NCI-H82 (cell line): Measurements from ENCODE around the gene LMF1.
A peak's percentile ranks its signal among the peaks of the same experiment; 100 is the strongest.

Experiments
- DNase-seq: peaks from one replicate; lab custom pipeline; 2025; lab: John Stamatoyannopoulos, UW

Gene LMF1

DNA sequence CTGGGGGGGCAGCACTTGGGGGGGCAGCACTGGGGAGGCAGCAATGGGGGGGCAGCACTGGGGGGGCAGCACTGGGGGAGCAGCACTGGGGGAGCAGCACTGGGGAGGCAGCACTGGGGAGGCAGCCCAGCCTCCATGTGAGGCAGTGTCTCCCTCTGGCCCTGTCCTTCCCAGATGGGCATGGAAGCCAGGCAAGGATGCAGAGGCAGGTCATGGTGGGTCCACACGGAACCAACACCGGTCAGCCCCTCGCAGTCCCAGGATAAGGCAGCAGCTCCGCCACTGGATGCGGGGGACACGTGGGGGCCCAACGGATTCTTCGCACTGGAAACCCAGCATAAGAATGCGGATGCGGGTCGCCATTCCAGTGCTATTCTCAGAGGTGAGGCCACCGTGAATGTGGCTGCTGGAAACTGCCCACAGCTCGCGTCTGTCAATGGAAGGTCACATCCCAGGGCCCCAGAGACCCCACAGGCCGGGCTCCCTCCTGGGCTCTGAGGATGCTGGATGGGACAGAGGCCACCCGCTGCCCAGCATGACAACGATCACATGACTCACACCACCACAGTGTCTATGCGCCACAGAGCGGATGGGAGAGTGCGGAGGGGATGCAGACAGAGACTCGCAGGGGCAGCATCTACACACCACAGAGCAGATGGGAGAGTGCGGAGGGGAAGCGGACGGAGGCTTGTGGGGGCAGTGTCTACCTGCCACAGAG is 59.0 kb downstream of the LMF1 start:
- no peak for DNase-seq

DNA sequence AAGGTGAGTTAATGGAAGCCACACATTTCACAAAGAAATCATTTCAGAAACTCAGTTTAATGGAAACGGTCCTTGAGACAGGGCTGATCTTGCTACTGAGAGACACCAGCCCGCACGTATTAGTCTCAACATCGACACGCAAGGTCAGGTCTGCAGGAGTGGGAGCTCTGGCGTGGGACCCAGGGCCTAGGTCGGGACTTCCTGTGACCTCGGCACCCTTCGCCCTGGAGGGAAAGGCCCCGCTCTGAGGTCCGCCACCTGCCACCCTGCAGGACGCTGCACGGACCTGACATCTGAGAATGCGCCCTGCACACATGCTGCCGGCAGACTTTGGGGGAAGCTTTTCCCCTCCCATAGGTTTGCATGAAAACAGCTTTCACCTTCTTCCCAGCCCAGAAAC is 59.7 kb downstream of the LMF1 start:
- DNase-seq: no peak

DNA sequence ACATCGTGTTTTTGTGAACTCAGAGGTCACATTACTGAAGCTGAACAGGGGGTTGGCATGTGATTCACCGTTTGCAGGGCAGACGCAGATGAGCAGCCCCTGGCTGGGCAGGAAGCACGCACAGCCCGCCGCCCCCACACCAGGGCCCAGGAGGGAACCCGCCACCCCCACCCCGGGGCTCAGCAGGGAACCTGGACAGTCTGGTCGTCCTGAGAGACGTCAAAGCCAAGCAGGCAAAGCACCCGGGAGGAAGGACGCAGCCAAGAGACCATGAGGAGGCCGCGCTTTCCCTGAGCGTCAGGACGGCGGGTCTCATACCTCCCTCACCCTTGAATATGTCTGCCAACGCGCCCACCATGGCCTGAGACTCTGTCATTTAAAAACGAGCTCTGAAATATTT is 60.6 kb downstream of the LMF1 start:
- no peak for DNase-seq

DNA sequence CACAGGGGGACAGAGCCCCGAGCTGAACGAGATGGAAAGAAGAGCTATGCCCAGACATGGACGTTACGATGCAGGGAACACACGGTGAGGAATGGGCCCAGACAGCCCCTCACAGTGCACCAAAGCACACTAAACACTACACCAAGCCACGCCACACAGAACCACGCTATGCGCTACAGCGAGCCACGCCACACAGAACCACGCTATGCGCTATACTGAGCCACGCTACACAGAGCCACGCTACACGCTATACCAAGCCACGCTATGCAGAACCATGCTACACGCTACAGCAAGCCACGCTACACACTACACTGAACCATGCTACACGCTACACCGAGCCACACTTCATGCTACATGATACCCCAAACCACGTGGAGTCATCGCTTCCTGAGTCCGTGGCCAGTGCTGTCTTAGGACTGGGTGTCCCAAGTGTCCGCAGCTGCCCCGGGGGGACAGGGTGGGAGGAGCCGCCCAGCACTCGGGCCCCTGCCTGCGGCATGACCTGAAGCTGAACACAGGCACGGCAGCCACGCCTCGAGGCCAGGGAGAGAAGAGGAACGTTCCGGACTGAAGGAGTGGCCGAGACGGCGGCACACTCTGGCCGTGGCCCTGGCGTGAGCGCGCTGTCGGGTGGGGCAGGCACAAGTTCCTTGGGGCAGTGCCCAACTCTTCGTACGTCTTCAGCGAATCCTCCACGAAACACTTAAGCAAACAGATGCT is 61.3 kb downstream of the LMF1 start:
- DNase-seq: no peak

DNA sequence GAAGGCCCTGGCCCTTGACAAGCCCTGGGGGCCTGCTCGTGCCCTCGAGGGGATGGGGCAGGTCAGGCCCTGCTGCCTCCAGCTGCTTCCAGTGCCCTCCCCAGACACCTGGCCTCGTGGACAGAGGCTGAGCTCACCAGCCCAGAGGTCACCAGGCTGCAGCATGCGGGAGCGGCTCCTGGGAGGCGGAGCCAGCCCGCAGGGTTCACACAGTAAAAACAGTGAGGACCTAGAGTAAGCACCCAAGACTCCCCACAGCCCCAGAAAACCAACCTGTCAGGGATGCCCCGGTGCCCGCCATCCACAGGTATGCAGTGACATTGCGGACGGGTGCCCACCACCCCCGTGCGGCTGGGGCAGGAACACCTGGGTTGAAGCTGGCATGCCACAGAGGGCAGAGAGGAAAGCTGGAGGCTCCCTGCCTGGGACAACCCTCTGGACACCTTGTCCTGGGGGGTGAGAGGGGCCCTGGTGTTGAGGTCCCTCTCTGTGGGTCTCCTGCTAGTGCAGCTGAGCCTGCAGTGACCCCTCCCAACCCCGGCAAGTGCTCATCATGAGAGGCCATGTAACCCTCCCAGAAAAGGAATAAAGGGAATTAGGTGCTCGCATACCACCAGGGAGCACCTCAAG is 62.1 kb downstream of the LMF1 start:
- DNase-seq: no peak

DNA sequence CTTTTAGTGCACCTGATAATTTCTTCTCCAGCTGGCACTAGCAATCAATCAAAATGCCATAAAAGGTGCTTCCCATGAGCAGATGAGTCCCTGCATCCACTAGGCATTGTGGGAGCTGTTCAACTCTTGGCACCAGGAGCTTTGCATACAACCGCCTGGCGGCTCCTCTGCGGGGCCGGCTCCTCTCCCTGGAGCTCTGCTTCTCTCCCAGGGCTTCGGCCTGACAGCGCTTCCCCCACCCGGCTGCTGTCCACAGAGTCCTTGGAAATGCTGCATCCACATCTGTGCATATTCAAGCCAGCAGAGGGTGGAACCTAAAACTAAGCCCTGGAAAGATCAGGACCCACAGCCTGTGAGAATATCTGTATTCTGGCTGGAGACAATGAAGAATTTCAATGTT is 62.9 kb downstream of the LMF1 start:
- no peak for DNase-seq

DNA sequence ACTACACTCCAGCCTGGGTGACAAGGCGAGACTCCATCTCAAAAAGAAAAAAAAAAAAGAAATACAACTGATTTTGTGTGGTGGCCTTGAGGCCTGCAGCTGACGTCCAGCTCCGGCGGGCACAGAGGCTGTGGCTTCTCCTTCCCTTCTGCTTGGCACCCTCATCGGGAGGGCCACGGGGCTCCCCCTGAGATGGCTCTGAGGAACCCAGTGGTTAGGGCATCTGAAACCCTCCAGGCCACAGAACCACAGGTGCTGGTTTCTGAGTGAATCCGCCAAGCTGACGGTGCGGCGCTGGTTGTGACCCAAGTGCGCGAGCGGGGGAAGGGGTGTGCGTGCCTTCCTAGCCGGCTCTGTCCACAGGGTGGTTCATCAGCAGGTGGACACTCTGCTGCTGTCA is 63.4 kb downstream of the LMF1 start:
- no peak for DNase-seq

DNA sequence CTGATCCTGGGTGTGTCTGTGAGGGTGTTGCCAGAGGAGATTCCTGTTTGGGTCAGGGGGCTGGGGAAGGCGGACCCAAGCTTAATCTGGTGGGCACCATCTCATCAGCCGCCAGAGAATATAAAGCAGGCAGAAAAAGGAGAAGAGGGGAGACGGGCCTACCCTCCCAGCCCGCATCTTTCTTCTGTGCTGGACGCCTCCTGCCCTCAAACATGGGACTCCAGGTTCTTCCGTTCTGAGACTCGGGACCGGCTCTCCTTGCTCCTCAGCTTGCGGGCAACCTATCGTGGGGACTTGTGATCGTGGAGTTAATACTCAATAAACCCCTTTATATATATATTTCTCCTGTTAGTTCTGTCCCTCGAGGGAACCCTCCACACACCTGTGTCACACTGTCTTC is 64.5 kb downstream of the LMF1 start:
- DNase-seq: no peak

DNA sequence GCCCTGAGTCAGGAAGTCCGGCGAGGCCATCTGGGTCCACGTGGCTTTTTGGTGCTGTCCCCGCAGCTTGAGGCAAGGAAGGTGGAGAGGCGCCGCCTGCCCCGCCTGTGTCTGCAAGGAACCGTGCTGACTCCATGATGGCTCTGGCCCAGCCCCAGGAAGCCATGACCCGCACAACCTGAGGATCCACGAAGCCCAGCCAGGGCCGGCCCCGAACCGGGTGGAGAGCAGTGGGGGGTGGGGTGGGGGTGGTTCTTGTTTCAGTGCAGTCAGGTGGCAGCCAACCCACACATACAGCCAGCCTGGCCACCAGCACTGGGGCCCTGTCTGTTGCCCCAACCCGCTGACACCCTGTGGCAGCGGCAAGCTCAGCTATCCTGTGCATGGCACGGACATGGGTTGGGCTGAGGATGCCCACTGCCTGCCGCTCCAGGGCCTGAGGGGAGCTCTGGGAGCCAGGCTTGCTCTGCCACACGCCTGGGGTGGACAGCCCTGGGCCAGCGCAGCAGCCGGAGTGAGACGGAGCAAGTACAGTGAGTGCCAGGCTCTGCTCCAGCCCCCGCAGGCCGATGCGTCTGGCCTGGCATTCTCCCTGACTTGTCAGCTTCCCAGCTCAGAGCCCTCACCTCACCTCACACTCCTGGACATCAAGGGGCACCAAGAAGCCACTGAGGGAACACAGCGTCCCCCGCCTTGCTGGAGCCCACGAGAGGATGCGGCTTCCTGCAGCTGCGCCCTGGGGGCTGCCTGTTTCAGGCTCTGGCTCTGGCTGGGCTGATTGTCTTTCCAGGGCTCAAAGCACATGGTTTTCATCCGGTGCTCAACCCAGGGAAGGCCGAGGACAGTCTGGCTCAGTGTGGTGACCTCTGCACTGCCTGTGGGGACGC is 68.8 kb downstream of the LMF1 start:
- DNase-seq: no peak

DNA sequence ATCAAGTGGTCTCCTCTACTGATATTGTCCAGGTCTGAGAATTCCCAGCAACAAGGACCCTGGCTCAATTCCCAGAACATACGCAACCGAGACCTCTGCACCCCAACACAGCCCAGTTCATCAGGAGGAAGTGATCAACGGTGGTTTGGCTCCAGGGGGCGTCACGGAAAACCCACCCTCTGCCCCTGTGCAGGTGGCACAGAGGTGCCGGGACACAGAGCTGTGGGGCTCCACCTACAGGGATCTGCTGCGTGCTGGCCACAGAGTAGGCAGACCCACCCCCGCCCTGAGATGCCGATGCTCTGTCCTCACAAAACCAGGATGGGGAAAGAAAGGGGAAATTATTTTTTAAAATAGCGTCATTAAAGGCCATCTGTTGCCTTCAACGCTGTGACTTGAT is 69.6 kb downstream of the LMF1 start:
- DNase-seq: no peak

DNA sequence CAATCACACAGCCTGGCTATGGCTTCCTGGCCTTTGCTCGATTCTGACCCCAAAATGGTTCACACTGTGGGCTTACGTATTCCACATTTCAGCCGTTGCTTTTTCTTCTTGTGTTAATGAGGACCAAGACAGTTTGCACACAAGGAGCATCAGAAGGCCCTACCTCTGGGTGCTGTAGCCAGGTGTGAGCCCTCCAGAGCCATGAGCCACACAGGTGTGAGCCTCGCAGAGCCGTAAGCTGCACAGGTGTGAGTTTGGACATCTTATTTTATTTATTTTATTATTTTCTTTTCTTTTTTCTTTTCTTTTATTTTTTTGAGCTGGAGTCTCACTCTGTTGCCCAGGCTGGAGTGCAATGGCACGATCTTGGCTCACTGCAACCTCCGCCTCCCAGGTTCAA is 70.6 kb downstream of the LMF1 start:
- DNase-seq: no peak

DNA sequence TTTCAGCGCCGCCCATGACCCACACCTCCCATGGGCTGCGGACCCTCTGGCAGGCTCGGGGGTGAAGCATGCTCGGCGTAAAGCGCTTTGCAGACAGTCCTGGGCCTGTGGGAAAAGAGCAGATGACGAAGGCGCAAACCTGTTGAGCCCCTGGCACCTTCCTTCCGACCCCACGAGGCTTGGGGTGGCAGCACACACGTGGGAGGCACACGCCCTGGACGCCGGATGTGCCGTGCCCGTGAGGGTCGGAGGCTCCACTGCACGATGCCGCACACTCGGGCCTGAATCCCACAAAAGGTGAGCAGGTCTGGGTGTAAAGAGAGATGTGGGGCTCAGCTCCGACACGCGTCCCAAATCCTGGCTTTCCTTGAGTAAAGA is 71.1 kb downstream of the LMF1 start:
- no peak for DNase-seq

DNA sequence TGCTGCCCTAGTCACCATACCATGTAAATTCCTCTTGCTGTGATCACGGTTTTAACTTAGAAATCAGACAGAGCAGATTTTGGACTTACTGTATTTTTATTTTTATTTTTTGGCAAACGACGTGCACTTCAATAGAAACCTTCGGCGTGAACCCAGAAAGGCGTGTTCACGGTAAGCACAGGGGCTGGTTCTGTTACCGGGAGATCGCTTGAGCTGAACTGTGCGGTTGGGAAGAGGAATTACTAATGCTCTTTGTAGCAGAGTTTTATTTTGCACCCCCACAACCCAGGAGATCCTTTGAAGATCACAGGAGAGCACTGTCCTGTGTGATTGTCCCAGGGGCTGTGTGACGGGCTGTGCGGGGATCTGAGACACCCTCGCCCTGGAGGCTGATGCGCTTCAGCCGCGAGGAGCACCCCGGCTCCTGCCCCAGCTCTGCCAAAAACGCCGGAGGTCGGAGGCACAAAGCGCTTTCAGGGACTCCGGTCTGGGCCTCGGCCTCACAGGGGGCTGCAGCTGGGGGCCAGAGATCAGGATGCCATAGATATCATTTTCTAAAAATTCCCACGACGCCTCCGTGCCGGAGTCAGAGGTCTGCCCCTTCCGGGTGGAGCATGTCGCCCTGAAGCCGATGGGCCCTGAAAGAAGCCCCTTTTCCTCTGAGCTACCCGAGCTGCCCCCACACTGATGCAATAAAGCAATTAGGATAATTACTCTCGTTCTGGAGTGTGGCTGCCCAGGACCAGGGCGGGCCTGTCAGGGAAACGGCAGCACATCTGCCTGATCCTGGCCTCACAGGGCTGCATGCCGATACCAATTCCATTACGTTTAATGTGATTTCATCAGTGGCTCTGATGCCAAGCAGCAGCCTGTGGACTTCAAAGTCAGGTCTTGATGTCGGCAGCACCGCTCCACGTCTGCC is 71.8 kb downstream of the LMF1 start:
- peak; percentile 44 for DNase-seq

DNA sequence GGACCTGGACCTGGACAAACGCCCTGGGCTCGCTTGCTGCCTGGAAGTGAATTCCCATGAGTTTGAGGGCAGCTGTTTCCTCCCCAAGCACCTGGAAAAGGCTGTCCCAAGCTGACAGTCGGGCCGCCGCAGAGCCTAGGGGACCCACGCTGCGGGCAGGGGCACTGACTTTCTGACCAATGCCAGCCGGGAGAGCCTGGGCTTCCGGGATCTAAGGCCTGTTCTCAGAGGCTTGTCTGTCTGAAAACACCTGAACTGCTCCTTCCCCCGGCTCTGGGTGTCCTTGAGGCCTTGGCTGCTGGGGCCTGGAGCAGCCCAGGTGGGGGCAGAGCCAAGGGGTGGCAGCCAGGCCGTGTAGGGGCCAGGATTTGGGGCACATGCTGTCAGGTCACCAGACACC is 72.6 kb downstream of the LMF1 start:
- no peak for DNase-seq

DNA sequence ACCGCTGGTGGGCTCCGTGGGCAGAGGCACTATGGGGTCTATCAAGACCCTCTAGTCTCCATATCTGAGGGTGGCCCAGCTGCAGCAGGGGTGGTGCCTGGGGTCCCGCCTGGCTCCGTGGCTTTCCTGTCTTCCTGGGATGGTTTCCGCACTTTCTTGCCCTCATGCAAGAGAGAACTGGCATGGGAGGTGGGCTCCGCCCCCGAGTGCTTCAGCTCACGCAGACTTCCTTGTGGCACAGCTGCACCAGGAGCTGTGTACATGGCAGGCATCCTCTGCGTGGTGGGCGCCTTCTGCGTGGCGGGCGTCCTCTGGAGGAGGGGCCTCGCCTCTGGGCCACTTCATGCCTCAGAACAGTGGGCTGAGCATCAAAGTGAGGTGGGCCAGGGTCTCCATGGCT is 73.1 kb downstream of the LMF1 start:
- DNase-seq: no peak

DNA sequence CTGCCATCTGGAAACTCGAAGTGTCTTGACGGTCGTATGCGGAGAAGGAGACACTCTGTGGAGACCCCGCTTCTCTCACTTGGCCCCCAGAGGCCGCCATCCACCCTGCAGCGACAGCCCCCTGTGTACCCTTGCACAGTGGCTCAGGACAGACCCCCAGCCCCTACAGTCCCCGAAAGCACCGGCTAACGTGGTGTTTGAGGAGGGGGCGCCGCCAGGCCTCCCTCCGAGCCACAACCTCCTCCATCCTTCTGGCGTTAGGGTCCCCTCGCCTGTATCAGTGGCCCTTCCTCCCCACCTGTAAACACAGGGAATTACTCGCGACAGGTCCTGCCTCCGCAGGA is 73.6 kb downstream of the LMF1 start:
- DNase-seq: no peak

DNA sequence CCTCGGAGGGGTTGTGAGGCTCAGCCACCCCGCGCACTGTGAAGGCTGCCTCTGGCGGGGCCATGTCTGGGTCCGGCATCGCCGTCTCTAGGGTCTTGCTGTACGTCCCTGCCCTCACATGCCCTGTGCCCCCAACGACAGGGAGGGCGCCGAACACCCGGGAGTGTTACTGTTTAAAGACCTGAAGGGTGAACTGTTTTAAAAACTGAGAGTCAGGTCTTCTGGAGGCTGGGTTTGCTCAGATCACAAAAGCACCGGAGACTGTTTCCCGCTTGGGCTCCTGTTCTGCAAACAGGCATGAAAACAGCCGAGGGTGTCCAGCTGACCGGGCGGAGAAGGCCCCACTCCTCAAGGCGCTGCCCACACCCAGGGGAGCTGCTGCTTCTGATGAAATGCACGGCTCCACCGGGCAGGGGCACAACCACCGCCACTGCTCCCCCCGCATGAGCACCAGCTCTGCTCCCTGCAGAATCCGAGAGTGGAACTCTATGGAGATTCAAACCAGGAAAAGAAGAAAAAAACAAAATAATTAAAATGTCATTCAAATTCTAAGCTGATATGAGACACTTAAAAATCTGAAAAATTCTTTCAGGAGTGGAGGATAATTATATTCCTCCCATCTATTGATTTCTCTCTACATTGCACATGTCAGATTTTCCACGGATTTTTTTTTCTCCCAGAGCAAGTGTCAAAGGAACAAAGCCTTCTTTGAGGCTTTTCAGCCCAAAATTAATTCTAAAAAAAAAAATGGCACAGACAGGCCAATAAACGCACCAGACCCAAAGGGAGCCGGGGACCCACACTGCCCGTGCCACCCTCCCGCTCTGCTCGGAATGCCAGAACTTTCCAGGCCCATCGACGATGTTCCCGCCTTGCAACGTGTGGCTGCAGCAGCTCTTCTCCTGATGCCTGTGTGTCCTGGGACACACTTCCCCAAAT is 74.3 kb downstream of the LMF1 start:
- DNase-seq: no peak

DNA sequence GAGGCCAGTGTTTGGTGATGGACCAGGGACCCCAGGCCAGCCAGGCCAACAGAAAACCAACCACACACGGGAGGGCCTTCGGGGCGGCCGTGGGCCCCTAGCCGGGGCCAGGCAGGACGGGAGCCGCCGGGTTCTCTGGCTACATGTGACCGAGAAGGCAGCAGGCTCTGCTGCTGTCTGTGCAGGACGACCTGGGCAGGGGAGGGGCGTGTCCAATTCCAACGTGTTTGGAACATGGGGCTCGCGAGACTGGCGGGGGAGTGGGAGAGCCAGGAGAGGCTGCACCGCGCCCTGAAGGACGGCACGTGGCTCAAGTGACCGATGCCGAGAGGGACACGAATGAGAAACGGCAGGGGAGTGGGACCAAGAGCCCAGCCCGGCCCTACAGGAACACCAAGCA is 75.4 kb downstream of the LMF1 start:
- no peak for DNase-seq

DNA sequence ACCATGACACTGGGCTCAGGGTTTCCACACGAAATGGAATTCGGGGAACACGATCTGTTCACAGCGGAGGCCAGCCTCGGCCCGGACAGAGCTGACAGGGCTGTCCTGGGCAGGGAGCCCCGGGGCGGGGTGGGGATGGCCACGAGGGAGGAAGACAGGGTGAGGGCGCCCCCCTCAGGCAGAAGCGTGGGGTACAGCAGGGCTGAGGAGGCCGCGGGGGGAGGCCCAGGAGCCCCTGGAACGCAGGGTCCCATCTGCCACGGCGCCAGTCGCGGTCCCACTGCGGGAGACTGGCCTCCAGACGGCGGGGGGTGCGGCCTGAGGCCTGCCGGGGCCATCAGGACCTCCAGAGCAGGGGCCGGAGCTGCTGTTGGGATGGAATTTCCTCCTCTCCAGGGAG is 75.9 kb downstream of the LMF1 start:
- DNase-seq: no peak

DNA sequence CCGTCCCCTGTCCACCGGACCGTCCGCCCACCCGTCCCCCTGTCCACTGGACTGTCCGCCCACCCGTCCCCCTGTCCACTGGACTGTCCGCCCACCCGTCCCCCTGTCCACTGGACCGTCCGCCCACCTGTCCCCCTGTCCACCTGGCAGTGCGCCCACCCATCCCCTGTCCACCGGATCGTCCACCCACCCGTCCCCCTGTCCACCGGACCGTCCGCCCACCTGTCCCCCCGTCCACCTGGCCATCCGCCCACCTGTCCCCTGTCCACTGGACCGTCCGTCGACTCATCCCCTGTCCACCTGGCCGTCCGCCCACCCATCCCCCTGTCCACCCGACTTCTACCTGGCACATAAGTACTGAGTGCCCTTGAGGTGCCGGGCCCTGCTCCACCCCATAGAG is 76.6 kb downstream of the LMF1 start:
- DNase-seq: no peak
